Mucosa of descending colon (tissue), 3 donors: ENCODE measurements around the gene GTF3C1. TPM values are rescaled to one million over a fixed set of nuclear protein-coding genes. Genes with fewer than 3 reads are reported as not detected.

Experiments
- ATAC-seq: fragments of 200-7000 bp; cut with Tn5 transposase; one replicate; pipeline ENCODE4 v1.9.1; 2020; ENCODE audit warnings: mild to moderate bottlenecking, moderate library complexity
- DNase-seq, 3 donors: peaks; one replicate each; pipeline ENCODE4 v3.0.0-alpha.2; 2020
- H3K36me3 ChIP-seq: fragments of 200-600 bp; one replicate; pipeline ENCODE4 v1.8.0; 2021; ENCODE audit warnings: low read depth, mild to moderate bottlenecking
- H3K4me1 ChIP-seq: fragments of 200-600 bp; one replicate; pipeline ENCODE4 v1.8.0; 2021; ENCODE audit warnings: low read depth, mild to moderate bottlenecking
- H3K4me3 ChIP-seq: fragments of 200-600 bp; one replicate; pipeline ENCODE4 v1.8.0; 2021; ENCODE audit warnings: mild to moderate bottlenecking
- H3K9me3 ChIP-seq: fragments of 200-600 bp; one replicate; pipeline ENCODE4 v1.8.0; 2021; ENCODE audit warnings: mild to moderate bottlenecking
- intact Hi-C, 2 donors: fragments of 100-400 bp; cut with DNase I in 1 of 2; cut with micrococcal nuclease in 1 of 2; formaldehyde crosslinking; loops; one replicate each; pipeline versions ENCODE4 v1.11.0 to v1.11.1; 2022; cut with DNase I, micrococcal nuclease
- total RNA-seq, 3 donors: library from RNA; stranded (reverse); fragmentation: NEBNext Ultra II Directional in 2 of 3; extraction: Animal tissue kit (Norgen Biotek cat#: 25700) in 2 of 3; gene quantifications; one replicate each; pipeline versions ENCODE4 v1.2.1 to v1.2.4, GENCODE V29; 2021 to 2023
- TF ChIP-seq, protein P1 (sequence below): fragments of 200-600 bp; IDR thresholded peaks from one replicate; pipeline ENCODE4 v1.8.0; 2022; ENCODE audit warnings: antibody characterized with exemption, mild to moderate bottlenecking
- donor health status: DM: no; HTN: no; CAD: no; lungs with moderate emphysema.
- donor health status: DM: no; HTN: no; CAD: no.
- donor health status: DM: no; HTN: yes; CAD: no.

Gene GTF3C1
- total RNA-seq, 3 donors from 2014 or later: 47.0 to 58.5 (median 47.7) TPM

DNA sequence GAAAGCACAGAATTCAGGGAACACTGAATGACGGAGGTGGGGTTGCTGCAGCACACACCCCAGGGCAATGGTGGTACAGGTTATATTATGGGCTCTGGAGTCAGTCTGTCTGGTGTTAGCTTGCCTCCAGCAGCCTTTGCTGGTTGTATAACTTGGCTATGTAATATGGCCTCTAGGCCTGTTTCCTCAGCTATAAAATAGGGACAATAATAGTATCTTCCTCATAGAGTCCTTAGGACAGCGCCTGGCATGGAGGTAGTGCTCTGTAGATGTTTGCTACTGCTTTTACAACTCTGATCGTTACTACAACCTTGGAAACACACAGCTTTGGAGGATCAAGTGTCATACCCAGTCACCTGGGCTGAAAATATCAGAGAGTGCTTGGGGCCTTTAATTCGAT is 31.5 kb downstream of the GTF3C1 start:
- intact Hi-C loops: no loop called here
- no peaks in the 10 kb centered on the region for H3K9me3 ChIP-seq
- TF ChIP-seq, protein P1, sequence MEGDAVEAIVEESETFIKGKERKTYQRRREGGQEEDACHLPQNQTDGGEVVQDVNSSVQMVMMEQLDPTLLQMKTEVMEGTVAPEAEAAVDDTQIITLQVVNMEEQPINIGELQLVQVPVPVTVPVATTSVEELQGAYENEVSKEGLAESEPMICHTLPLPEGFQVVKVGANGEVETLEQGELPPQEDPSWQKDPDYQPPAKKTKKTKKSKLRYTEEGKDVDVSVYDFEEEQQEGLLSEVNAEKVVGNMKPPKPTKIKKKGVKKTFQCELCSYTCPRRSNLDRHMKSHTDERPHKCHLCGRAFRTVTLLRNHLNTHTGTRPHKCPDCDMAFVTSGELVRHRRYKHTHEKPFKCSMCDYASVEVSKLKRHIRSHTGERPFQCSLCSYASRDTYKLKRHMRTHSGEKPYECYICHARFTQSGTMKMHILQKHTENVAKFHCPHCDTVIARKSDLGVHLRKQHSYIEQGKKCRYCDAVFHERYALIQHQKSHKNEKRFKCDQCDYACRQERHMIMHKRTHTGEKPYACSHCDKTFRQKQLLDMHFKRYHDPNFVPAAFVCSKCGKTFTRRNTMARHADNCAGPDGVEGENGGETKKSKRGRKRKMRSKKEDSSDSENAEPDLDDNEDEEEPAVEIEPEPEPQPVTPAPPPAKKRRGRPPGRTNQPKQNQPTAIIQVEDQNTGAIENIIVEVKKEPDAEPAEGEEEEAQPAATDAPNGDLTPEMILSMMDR: no peak
- no peak overlapping the region for H3K4me3 ChIP-seq
- ATAC-seq (no peak), DNase-seq (no peak)
- H3K36me3 ChIP-seq: no peaks in the 10 kb centered on the region
- H3K4me1 ChIP-seq: no peaks in the 10 kb centered on the region

DNA sequence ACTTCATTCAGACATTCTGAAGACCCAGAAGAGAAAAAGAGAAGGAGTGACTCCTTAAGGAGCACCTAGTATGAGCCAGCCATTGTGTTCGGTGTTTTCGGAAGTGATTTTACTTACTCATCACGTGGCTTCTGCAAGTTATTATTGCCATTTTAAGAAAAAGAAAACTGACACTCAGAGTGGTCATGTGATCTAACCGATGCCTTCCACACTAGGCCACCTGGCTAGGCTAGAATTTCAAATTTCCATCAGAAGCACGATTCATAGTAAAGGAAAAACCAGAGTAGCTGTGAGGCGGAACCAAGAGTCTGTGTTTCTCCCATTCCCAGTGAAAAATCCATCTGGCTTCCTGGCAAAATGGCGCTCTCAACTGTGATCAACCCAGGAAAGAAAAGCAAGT is 32.0 kb downstream of the GTF3C1 start:
- no peaks in the 10 kb centered on the region for H3K9me3 ChIP-seq
- H3K4me3 ChIP-seq: no peak overlapping the region
- DNase-seq (no peak), ATAC-seq (no peak)
- H3K4me1 ChIP-seq: no peaks in the 10 kb centered on the region
- TF ChIP-seq, protein P1: no peak
- intact Hi-C loops: no loop called here
- H3K36me3 ChIP-seq: no peaks in the 10 kb centered on the region

- Histone ChIP-seq H3K9me3 (no peaks in the 10 kb centered on the region), H3K36me3 (no peaks in the 10 kb centered on the region), H3K4me3 (no peak overlapping the region), H3K4me1 (no peaks in the 10 kb centered on the region)
- no peak for ATAC-seq
- intact Hi-C loops: no loop called here
- TF ChIP-seq, protein P1: no peak
- no peak for DNase-seq
Observed at GRCh38 chr16:27516365-27516764, 33.3 kb downstream of the GTF3C1 start.

- ATAC-seq (peak; percentile 67), DNase-seq (peak in 1 of 3 donors; percentile 23)
- Histone ChIP-seq H3K4me3 (no peak overlapping the region), H3K4me1 (no peaks in the 10 kb centered on the region), H3K9me3 (no peaks in the 10 kb centered on the region), H3K36me3 (no peaks in the 10 kb centered on the region)
- intact Hi-C loops: no loop called here
- TF ChIP-seq, protein P1: no peak
Observed at GRCh38 chr16:27515874-27516353, 33.8 kb downstream of the GTF3C1 start.

DNA sequence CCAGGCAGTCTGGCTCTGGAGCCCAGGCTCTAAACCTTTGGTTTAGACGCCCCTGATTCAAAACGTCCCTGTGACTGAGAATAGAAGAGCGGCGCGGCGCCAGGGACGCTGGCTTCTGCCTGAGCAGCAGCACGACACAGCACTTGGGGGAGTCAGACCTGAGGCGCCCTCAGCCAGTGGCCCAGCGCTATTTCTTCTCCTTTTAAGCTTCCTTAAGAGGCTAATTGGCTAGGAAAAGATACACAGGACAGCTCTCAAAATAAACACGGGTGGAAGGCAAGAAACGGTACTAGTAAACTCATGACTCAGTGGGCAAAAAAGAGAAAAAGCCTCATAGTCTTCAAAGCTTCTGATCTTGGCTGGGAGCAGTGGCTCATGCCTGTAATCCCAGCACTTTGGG is 34.9 kb downstream of the GTF3C1 start:
- Histone ChIP-seq H3K4me1 (no peaks in the 10 kb centered on the region), H3K9me3 (no peaks in the 10 kb centered on the region), H3K4me3 (no peak overlapping the region), H3K36me3 (peaks cover 4% of the 10 kb centered on the region)
- peak in 2 of 3 donors; percentile 29 for DNase-seq
- intact Hi-C loops: no loop called here
- peak; percentile 24 for ATAC-seq
- TF ChIP-seq, protein P1: no peak
